K562 (cell line): ENCODE results near the gene POU2F1. TPM values are rescaled to one million over a fixed set of nuclear protein-coding genes. Genes with fewer than 3 reads are reported as not detected.
A peak's percentile ranks its signal among the peaks of the same experiment; 100 is the strongest.

Experiments
- ATAC-seq: fragments of 200-7000 bp; cut with Tn5 transposase; 3 replicates; pipeline ENCODE4 v1.9.1; 2020; ENCODE audit warnings: moderate library complexity
- BruUV-seq: library from RNA; stranded (reverse); fragments of 400-500 nt; replicated peaks from 2 replicates; lab custom pipeline; 2021; lab: Mats Ljungman, UMichigan
- CTCF ChIA-PET: fragments of 300-600 bp; formaldehyde crosslinking; extraction: SDS; loops from one replicate; lab custom pipeline; 2021; ENCODE audit warnings: low intra/inter-chr PET ratio; lab: Yijun Ruan, JAX
- POLR2A ChIA-PET: fragments of 300-600, 350-650 bp; sonication (Branson Sonifier 250); formaldehyde crosslinking; extraction: SDS; loops from one replicate; lab custom pipeline; 2021; ENCODE audit warnings: antibody characterized with exemption, inconsistent platforms; lab: Yijun Ruan, JAX
- DNase-seq, 4 experiments: peaks; one replicate each; pipeline versions ENCODE4 v3.0.0 to v3.0.0-alpha.2; 2011 to 2018; ENCODE audit warnings: low spot score in 3 of 4, mixed read lengths in 3 of 4; ENCODE audit errors: extremely low read depth in 1 of 4
- FAIRE-seq: peaks from 2 replicates; lab custom pipeline; 2011; peaks lifted over from hg19 to GRCh38; lab: Jason Lieb, UNC
- H2AFZ ChIP-seq: 2 replicates; pipeline ENCODE4 v1.6.0; 2011; ENCODE audit warnings: low read depth, low read length, control low read depth, inconsistent platforms
- H3K27ac ChIP-seq: fragments of 200-600 bp; 3 replicates; pipeline ENCODE4 v1.8.0; 2011; ENCODE audit warnings: low read depth, mild to moderate bottlenecking, control low read depth, inconsistent platforms, low read length, moderate library complexity, mixed read lengths; ENCODE audit errors: extremely low read depth
- H3K27me3 ChIP-seq, 2 experiments: fragments of 300-600 bp in 1 of 2; 2 replicates in 1 of 2; 3 replicates in 1 of 2; pipeline versions ENCODE4 v1.6.0 to v1.8.0; 2011; ENCODE audit warnings: inconsistent platforms in 2 of 2, low read length in 2 of 2, mild to moderate bottlenecking in 1 of 2, mixed read lengths in 1 of 2, moderate library complexity in 1 of 2; ENCODE audit not compliant: control insufficient read depth in 2 of 2, insufficient read depth in 2 of 2
- H3K36me3 ChIP-seq: fragments of 300-600 bp; 3 replicates; pipeline ENCODE4 v1.8.0; 2011; ENCODE audit warnings: mild to moderate bottlenecking, low read length, inconsistent platforms; ENCODE audit not compliant: control insufficient read depth, insufficient read depth
- H3K4me1 ChIP-seq, 2 experiments: fragments of 200-600 bp in 1 of 2; replicated peaks in 1 of 2; 2 replicates in 1 of 2; 3 replicates in 1 of 2; pipeline versions ENCODE4 v1.5.1 to v1.8.0; 2011; ENCODE audit warnings: inconsistent platforms in 2 of 2, low read length in 2 of 2, mild to moderate bottlenecking in 1 of 2, mixed read lengths in 1 of 2, moderate library complexity in 1 of 2; ENCODE audit not compliant: control insufficient read depth in 2 of 2, insufficient read depth in 2 of 2
- H3K4me2 ChIP-seq: 2 replicates; pipeline ENCODE4 v1.6.1; 2011; ENCODE audit warnings: low read length, control low read depth, inconsistent platforms, mixed read lengths; ENCODE audit not compliant: insufficient read depth
- H3K4me3 ChIP-seq: fragments of 200-600 bp; sonication (generic), shearing (Covaris generic); 2 replicates; pipeline ENCODE4 v1.5.1; 2016; ENCODE audit warnings: control low read depth, inconsistent platforms
- H3K79me2 ChIP-seq: fragments of 200-600 bp; 3 replicates; pipeline ENCODE4 v1.8.0; 2011; ENCODE audit warnings: low read length, inconsistent platforms; ENCODE audit not compliant: control insufficient read depth, insufficient read depth
- H3K9ac ChIP-seq, 2 experiments: 2 replicates each; pipeline versions ENCODE4 v1.6.0 to v1.6.1; 2011; ENCODE audit warnings: low read depth in 2 of 2, low read length in 2 of 2, control low read depth in 1 of 2, inconsistent platforms in 1 of 2, mild to moderate bottlenecking in 1 of 2, mixed read lengths in 1 of 2; ENCODE audit not compliant: insufficient read depth in 1 of 2
- H3K9me1 ChIP-seq: one replicate; pipeline ENCODE4 v1.6.0; 2011; ENCODE audit warnings: inconsistent platforms, mild to moderate bottlenecking, low read length, moderate library complexity; ENCODE audit not compliant: control insufficient read depth, insufficient read depth
- H3K9me3 ChIP-seq: replicated peaks from 2 replicates; pipeline ENCODE4 v1.5.1; 2011; ENCODE audit warnings: low read depth, low read length, inconsistent platforms; ENCODE audit not compliant: control insufficient read depth, insufficient read depth
- H4K20me1 ChIP-seq: replicated peaks from 2 replicates; pipeline ENCODE4 v1.6.1; 2011; ENCODE audit warnings: low read length, inconsistent platforms, mixed read lengths; ENCODE audit not compliant: control insufficient read depth, insufficient read depth
- C11orf30 ChIP-seq: fragments of 450-650 bp; IDR thresholded peaks from 2 replicates; pipeline ENCODE4 v1.6.1; 2016; ENCODE audit warnings: low read depth, mild to moderate bottlenecking
- CBFB ChIP-seq: sonication (generic); formaldehyde crosslinking; IDR thresholded peaks from 2 replicates; pipeline ENCODE4 v1.4.0; 2020; ENCODE audit warnings: mild to moderate bottlenecking, missing genetic modification reagents
- EP300 ChIP-seq: IDR thresholded peaks from 2 replicates; pipeline ENCODE4 v1.6.1; 2012; ENCODE audit warnings: low read length, improper control_type of control experiment
- GTF2B ChIP-seq: IDR thresholded peaks from 2 replicates; pipeline ENCODE4 v1.6.1; 2011; ENCODE audit not compliant: insufficient read length; ENCODE audit errors: extremely low read depth
- IFI16 ChIP-seq: fragments of 250-450 bp; sonication (Bioruptor Pico); IDR thresholded peaks from 2 replicates; pipeline ENCODE4 v2.1.2; 2022; ENCODE audit warnings: mild to moderate bottlenecking, inconsistent platforms
- MAFG ChIP-seq: fragments of 450-650 bp; conservative IDR thresholded peaks from 2 replicates; pipeline ENCODE4 v1.6.1; 2016; ENCODE audit warnings: missing genetic modification characterization, missing compliant biosample characterization
- MAFK ChIP-seq: IDR thresholded peaks from 2 replicates; pipeline ENCODE4 v1.6.1; 2011; ENCODE audit warnings: low read length, improper control_type of control experiment
- MYNN ChIP-seq, 2 experiments: sonication (generic); formaldehyde crosslinking in 1 of 2; IDR thresholded peaks; 2 replicates each; pipeline versions ENCODE4 v1.5.0 to v1.6.1; 2016 to 2020; ENCODE audit warnings: antibody characterized with exemption in 1 of 2, missing genetic modification reagents in 1 of 2
- PCBP1 ChIP-seq: fragments of 200-400 bp; formaldehyde crosslinking; IDR thresholded peaks from 2 replicates; pipeline ENCODE4 v1.6.1; 2018; ENCODE audit warnings: mild to moderate bottlenecking, low read depth, low read length; ENCODE audit not compliant: poor library complexity, severe bottlenecking
- PRDM10 ChIP-seq: fragments of 450-650 bp; IDR thresholded peaks from 2 replicates; pipeline ENCODE4 v1.6.1; 2018; ENCODE audit not compliant: partially characterized antibody
- RBM34 ChIP-seq: fragments of 200-400 bp; formaldehyde crosslinking; IDR thresholded peaks from 2 replicates; pipeline ENCODE4 v1.6.1; 2018; ENCODE audit warnings: low read length, borderline replicate concordance; ENCODE audit not compliant: insufficient read depth
- SMAD3 ChIP-seq: fragments of 450-650 bp; formaldehyde crosslinking; conservative IDR thresholded peaks from 2 replicates; pipeline ENCODE4 v1.4.0; 2020; ENCODE audit warnings: mild to moderate bottlenecking
- ZNF175 ChIP-seq: fragments of 200-800 bp; sonication (Bioruptor generic); IDR thresholded peaks from 2 replicates; pipeline ENCODE4 v1.6.1; 2016; ENCODE audit warnings: low read depth, mild to moderate bottlenecking, missing genetic modification characterization, missing compliant biosample characterization
- ZNF3 ChIP-seq: fragments of 250-450 bp; sonication (Bioruptor Pico); IDR thresholded peaks from 2 replicates; pipeline ENCODE4 v1.5.0; 2021; ENCODE audit warnings: mild to moderate bottlenecking, moderate library complexity
- ZNF316 ChIP-seq: fragments of 450-650 bp; IDR thresholded peaks from 2 replicates; pipeline ENCODE4 v1.6.1; 2016
- WGBS: fragments of 100-300 bp; shearing (Covaris generic); methylation state at CpG from one replicate; pipeline ENCODE4 v1.1.6; 2016; ENCODE audit warnings: low coverage, mixed read lengths; ENCODE audit not compliant: insufficient coverage; ENCODE audit errors: missing lambda C conversion rate; 5-methylcytosine and 5-hydroxymethylcytosine counted together
- in situ Hi-C: fragments of 300-500 bp; cut with MboI; formaldehyde crosslinking; loops from 4 replicates; pipeline ENCODE4 v1.15.0; 2018; ENCODE audit warnings: inconsistent platforms, mixed read lengths
- intact Hi-C: fragments of 100-400 bp; cut with micrococcal nuclease; formaldehyde crosslinking; loops from 2 replicates; pipeline ENCODE4 v1.14.2; 2022
- polyA plus RNA-seq, 8 experiments: library from polyadenylated mRNA; depleted of rRNA in 4 of 8; stranded (reverse) in 5 of 8; unstranded in 3 of 8; fragments of >200 nt; fragmentation: Nextera tagmentation in 2 of 8; fragmentation: Illumina TruSeq in 1 of 8; extraction: Ambion mirVana in 2 of 8; extraction: Trizol in 1 of 8; gene quantifications; 2 replicates each; pipeline versions ENCODE4 v1.2.1 to v1.2.3, GENCODE V29; 2011 to 2014; ENCODE audit warnings: inconsistent platforms in 1 of 8, missing spikeins in 1 of 8
- total RNA-seq, 7 experiments: library from RNA; depleted of rRNA in 6 of 7; stranded (reverse); fragments of >200 nt in 6 of 7; fragmentation: Illumina TruSeq in 2 of 7; extraction: Trizol in 2 of 7; gene quantifications; 2 replicates each; pipeline versions ENCODE4 v1.2.1 to v1.2.3, GENCODE V29; 2011 to 2021; ENCODE audit warnings: low replicate concordance in 1 of 7
- TF ChIP-seq, protein P1 (sequence below): sonication (generic); formaldehyde crosslinking; IDR thresholded peaks from 2 replicates; pipeline ENCODE4 v1.5.0; 2020; ENCODE audit warnings: missing genetic modification reagents

POU2F1 gene
- total and polyA plus RNA-seq, 9 of the 15 experiments (the other 6 are each of a cell fraction or from before 2014, with no cell fraction given): 2.6 to 22.3 (median 8.8) TPM

DNA sequence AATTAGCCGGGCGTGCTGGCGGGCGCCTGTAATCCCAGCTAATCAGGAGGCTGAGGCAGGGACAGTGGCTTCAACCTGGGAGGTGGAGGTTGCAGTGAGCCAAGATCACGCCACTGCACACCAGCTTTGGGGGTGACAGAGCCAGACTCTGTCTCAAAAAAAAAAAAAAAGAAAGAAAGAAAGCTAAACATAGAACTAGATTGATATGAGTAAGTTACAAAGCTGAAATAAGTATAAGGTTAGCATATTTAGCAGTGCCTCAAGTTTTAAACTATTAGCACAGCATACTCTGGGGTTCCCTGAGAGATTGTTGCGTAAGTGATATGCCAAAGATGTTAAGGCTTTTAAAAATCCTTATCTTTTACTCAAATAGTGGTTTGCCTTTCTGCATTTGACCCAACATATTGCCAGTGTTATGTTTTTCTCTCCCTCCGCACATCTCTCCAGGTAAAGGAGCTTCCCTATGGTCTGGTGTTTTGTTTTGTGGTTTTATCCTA lies 171.6 kb downstream of the POU2F1 start (continued):
- TF ChIP-seq PRDM10 (peak; percentile 70), PCBP1 (no peak), ZNF3 (no peak)
- TF ChIP-seq, protein P1, sequence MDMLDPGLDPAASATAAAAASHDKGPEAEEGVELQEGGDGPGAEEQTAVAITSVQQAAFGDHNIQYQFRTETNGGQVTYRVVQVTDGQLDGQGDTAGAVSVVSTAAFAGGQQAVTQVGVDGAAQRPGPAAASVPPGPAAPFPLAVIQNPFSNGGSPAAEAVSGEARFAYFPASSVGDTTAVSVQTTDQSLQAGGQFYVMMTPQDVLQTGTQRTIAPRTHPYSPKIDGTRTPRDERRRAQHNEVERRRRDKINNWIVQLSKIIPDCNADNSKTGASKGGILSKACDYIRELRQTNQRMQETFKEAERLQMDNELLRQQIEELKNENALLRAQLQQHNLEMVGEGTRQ (CRISPR knock-in tag): no peak

DNA sequence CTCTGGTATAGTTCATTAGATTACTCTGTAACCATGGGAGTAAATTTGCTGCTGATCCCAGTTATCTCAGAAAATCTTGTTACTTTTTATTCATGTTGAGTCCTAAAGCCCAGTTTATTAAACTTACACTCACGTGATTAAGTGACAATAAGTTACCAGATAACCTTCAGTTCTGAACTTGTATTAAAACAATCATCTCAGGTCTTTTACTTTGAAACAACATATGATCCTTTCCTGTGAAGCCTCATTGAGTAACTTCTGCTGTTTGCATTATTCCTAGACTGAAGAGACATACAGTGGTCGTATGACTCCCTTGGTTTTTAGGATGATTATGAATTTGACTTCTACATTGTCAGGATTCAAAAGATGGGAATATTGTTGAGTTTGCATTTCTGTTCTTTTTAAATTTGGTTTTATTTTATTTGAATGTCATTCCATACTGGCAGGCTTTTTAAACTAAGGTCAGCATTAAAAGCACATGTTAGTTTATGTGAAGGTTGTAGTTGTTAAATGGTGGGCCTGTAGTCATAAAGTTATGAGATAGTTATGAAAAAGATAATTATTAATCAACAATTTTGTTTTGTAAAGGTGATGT lies 179.8 kb downstream of the POU2F1 start:
- no TSS peak for BruUV-seq
- ChIA-PET POLR2A (no interaction called here), CTCF (interaction anchor here (0.6 to 2.4 kb wide), 8 partner anchors 10 to 570 kb away, joined by 3 to 19 read pairs (median 7); no protein-coding TSS in a partner anchor)
- H3K4me3 ChIP-seq: no peak overlapping the region
- ATAC-seq: no peak
- WGBS: 57% methylated on average over 2 of the region's 2 CpGs
- no peaks in the 10 kb centered on the region for H3K9me1 ChIP-seq
- no peak overlapping the region for H3K27ac ChIP-seq
- no peaks in the 10 kb centered on the region for H3K79me2 ChIP-seq
- FAIRE-seq: no peak
- intact Hi-C loops: loop anchor here (2.0 to 5.0 kb wide), 4 partner anchors 68 to 334 kb away; no protein-coding TSS in a partner anchor
- peaks cover 42% of the 10 kb centered on the region for H3K36me3 ChIP-seq
- H3K9me3 ChIP-seq: no peaks in the 10 kb centered on the region
- no peak for DNase-seq
- H3K4me2 ChIP-seq: no peak overlapping the region
- no peaks in the 10 kb centered on the region for H3K4me1 ChIP-seq
- H4K20me1 ChIP-seq: no peaks in the 10 kb centered on the region
- H2AFZ ChIP-seq: no peak overlapping the region
- in situ Hi-C loops: no loop called here
- no peaks in the 10 kb centered on the region for H3K27me3 ChIP-seq
- TF ChIP-seq MYNN (IDR thresholded peaks at IDR 0.05) (peak; percentile 50; the same call in 1 of the 2 replicates), MYNN (CRISPR knock-in tag; IDR thresholded peaks at IDR 0.05) (no peak), RBM34 (no peak), SMAD3 (CRISPR knock-in tag) (no peak), ZNF175 (CRISPR knock-in tag) (no peak), MAFG (tag) (peak; percentile 59), MAFK (peak; percentile 22; the same call in 1 of the 2 replicates), IFI16 (CRISPR knock-in tag) (no peak), GTF2B (no peak), C11orf30 (peak; percentile 75), ZNF316 (peak; percentile 93), CBFB (CRISPR knock-in tag) (no peak), EP300 (no peak)
- no peak overlapping the region for H3K9ac ChIP-seq
